Stimulated activated CD8-positive, alpha-beta memory T cell treated with anti-CD3 and anti-CD28 coated beads, Interleukin-7, amount 100 ng/mL, for 24 hours (primary cell): Measurements from ENCODE around the gene SNRPD3.

Experiments
- DNase-seq: peaks from one replicate; pipeline ENCODE4 v3.0.0-alpha.2; 2020; ENCODE audit warnings: low read depth

SNRPD3 gene

DNA sequence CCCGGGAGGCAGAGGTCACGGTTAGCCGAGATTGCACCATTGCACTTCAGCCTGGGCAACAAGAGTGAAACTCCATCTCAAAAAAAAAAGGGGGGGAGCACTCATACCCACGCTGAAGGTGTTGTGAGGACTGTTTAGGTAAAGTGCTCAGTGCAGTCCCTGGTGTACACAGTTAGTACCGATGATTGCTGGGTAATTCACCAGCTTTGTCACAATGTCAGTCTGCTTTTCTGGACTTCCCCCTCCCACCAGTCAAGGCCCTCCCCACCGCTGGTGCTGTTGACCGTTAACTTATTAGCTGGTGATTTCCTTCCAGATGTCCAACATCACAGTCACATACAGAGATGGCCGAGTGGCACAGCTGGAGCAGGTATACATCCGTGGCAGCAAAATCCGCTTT, 11.9 kb downstream of the SNRPD3 start:
- no peak for DNase-seq

DNA sequence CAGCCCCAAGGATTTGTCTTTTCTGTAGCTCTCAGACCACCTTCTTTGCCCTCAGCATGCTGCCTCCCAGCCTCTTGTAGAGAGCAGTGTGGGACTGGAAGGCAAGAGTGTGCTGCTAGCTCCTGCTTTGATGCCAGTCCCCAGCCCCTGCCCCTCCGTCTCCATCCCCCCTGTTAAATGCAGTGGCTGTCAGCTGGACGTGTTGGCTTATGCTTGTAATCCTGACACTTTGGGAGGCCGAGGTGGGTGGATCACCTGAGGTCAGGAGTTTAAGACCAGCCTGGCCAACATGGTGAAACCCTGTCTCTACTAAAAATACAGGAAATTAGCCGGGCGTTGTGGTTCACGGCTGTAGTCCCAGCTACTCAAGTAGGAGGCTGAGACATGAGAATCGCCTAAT, 15.5 kb downstream of the SNRPD3 start:
- no peak for DNase-seq

DNA sequence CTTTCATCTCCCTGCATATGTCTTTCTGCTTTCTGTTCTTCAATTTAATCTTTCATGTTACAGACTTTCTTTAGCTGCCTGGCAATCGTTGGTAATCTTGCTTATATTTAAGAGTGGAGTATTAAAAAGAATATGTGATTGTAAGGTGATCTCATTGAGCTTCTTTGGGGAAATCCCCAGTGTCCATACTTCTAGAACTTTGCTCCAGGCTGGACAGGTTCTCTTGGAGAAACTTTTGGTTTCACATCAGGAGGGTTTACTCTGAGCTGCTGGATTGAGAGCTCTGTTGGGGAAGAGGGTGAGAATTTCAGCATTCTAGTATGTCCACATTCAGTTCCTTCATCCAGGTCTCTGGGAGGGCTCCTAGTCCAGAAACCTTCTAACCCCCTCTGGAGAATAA, 21.0 kb downstream of the SNRPD3 start:
- no peak for DNase-seq

DNA sequence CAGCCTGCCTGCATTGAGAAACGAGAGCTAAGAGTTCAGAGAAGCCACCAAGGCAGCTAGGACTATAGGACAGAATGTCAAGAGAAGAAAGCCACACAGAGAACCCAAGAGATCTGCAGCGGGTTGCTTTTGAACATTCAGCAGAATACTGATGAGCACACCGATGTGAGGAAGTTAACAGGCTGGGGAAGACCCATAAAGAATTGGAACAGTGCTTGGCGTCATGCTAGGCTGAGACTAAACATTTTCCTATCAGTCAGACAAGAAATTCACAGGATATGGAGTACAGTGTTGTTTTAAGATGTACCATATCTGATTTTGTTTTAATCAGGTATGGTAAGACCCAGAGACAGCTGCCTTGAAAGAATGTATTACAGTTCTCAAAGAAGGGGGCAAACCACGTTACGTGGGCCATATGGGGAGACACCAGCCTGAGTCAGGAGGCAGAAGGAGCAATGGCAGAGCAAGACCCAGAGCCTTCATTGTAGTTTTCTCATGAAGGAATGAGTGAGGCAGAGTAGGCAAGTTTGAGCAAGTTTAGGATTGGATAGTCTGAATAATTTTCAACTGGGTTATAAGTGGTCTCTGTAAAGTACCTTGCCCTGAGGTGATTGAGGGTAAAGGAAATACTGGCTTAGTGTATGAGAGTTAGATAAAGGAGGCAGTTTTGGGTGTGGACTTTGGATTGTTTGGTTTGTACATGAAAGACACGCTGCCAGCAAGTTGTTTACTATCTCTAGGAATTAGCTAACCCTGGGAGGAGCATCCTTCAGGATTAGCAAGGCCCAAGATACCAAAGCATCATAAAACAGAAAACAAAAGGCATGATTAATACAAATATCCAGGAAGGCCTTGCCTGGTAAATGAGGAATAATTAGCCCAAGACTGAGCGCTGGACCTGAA, 22.8 kb downstream of the SNRPD3 start:
- no peak for DNase-seq

DNA sequence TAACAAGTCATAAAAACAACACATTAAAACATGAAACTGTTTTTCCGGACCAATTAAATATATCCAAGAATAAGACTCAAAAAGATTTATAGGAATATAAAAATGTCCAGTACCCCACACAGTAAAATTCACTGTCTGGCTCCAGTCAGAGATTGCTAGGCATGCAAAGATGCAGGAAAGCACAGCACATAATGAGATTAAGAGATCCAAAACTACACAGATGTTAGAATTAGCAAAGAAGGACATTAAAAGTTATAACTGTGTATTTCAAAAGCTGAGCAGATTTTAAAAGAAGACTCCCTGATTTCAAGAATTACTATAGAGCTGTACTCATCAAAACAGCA, 23.4 kb downstream of the SNRPD3 start:
- no peak for DNase-seq

DNA sequence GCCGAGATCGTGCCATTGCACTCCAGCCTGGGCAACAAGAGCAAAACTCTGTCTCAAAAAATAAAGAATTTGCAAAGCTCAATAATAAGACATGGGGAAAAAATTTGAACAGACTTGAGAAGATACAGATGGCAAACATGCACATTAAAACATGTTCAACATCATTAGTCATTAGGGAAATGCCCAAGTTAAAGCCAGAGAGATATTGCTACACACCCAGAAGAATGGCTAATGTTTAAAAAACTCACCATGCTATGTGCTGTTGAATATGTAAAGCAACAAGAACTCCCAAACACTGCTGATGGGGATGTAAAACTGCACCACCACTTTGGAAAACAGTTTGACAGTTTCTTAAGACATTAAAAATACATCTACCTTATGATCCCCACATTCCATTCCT, 24.5 kb downstream of the SNRPD3 start:
- no peak for DNase-seq

DNA sequence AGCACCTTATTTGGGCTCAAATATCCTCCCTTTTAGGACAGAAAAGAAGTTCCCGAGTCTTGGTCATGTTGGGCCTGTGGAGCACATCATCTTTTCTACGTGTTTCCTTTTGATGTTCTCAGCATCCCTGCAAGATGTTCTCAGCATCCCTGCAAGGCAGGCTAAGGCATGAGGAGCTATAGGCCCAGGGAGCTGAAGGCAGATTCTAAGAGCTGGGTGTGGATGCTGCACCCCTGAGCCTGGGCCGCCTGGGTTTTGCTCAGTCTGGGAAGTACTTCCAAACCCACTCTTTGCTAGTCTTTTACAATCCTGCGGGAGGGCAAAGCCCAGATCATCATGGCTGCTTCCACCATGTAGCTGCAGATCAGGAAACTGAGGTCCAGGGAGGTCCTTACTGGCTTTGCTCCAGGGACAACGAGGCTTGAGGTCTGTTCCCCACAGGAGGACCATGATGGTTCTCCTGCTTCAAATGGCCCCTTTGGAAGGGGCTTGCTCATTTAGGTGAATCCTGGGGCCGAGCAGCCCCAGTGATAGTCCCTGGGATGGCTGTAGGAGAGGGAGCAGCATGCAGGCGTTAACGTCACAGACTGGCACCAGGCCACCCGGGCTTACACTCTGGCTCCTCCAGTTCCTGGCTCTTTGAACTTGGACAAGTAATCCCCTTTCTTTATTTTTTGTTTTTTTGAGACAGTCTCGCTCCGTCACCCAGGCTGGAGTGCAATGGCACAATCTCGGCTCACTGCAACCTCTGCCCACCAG, 26.4 kb downstream of the SNRPD3 start:
- no peak for DNase-seq

DNA sequence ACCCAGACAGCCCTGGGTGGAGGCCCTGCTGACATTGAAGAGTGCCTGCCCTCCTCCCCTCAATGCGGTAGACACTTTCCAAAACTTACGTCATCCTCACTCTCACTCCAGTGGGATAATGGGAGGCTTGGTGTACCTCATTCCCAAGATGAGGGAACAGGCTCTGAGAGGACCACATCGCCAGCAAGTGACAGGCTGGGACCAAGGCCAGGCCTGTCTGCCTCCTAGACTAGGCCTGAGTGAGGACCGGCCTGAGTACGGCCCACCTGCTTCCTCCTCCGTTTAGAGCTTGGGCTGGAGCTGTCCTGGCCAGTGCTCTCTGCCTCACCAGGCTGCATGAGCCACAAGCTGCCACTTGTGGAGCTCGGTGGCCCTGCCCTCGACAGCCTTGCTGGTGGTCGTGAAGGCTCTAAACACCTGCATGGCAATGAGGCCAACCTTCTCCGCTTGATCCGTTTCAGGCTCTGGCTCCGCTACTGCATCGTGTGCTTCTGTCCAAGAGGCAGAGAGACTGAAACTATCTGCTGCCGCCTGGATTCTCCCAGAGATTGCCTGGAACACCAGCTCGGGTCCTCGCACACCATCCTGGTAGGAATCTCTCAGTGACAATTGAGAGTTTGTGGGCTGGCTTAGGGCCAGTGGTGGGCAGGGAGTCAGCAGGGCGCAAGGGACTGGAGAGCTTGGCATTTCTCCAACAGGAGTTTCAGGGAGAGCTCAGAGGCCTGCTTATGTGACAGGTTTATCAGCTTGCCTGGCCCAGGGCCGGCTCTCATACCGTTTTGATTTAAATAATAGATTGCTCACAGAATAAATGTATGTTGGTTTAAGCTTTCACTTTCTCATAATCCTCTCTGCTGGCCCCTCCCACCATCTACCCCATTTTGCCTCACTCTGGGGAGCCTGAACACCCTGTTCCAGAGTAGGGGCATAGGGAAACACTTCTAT, 27.7 kb downstream of the SNRPD3 start:
- no peak for DNase-seq

DNA sequence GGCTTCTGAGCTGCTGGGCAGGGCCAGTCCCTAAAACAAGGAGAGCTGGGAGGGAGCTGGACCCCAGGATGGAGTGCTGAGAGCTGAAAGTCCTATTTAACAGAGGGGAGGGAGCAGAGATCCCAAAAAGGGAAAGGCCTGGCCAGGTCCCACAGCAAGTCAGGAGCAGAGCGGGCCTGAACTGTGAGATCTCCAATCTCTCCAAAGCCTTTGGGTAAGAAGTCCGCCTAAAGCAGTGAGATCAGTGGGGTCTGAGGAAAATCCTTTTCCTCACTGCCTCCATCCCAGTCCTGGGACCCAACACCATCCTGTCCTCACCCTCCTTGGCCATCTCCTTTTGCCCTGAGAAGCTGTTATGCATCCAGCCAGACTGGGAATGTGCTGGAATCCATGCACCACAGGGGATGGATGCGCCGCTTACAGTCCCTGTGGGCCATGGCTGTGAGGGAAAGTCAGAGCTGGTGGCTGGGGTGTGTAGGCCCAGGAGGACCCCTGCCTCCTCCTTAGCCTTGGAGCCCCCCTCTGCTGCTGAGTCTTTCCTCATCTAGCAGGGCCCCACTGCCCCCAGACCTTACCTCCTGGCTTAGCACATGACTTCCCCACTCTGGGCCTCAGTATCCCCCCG, 28.5 kb downstream of the SNRPD3 start:
- DNase-seq: no peak

DNA sequence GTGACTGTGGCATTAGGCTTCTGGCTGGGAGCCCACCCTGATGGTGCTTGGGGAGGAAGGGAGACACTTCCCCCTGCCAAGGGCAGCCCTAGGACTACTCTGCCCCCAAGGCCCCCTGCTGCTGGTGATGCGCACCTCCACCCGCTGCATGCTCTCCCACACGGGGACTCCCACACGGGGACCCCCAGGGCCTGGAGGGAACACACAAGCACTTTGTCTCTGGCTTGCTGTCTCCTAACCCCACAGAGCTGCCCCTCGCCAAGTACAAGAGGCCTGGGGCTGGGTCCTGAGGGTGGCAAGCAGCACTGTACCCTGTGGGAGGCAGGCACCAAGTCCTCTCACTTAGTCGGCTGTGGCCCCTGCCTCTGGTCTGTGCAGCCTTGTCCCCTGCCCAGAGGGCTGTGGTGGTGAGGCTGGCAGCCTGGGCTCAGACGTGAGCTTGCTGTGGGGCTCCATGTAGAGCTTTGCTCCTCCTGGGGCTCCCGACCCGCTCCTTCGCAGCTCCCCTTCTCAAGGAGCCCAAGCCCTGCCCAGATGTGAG, 29.1 kb downstream of the SNRPD3 start:
- no peak for DNase-seq

DNA sequence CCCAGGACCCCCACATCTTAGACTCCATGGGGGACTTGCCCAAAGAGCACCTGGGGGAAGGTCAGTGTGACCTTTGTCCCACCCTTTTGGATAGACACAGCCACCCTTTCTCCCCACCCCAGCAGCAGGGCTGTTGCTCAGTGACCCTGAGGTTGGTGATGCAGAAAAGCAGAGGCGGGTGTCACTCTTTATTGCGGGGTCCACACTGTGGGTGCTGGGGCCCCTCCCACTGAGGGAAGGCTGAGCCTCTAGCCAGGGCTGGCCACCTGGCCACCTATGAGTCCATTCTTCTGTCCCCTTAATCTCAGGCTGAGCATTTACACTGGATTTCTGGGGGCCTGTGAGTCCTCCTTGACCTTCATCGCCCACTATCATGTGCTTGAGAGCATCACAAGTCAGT, 29.7 kb downstream of the SNRPD3 start:
- no peak for DNase-seq

DNA sequence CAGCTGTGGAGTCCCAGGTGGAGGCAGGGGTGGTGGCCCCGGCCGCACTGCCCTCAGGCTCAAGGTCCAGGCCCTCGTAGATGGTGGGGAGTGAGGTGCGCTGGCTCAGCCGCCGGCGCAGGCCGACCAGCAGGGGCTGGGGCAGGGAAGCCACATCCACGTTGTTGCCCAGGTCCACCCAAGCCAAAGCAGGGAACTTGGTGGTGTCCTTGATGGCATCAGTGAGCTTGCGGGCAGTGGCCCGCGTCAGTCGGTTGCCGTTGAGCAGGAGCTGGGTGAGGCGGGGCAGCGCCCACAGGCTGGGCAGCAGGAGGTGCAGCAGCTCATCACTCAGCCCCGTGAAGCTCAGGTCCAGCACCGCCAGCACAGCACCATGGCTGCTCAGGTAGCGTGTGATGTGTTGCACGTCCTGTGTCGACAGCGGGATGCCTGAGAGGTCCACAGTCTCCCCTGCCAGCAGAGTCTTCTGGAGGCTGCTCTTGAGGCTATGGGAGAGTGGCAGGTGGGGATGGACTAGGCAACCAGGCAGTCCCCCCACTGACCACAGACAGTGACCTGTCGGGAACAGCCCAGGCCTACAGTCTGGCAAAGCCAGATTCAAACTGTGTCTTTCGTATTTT, 30.2 kb downstream of the SNRPD3 start:
- DNase-seq: no peak

DNA sequence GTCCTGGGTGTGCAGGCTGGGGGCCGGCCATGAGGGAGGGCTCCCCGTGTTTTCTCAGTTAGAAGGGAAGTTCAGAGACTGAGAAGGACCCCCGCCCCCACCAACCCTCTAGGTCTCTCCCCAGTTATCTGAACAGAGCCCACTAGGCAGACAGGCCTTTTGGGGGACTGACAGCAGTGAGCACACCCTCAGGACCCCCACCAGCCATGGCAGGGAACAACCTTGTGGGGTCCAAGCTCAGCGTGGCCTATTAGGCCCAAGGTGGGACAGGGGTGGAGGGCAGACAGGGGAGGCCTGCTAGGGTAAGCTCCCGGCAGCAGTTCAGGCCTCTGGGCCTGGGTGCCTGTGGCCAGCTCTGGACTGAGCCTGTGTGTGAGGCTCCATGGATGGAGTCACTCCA, 31.5 kb downstream of the SNRPD3 start:
- no peak for DNase-seq

DNA sequence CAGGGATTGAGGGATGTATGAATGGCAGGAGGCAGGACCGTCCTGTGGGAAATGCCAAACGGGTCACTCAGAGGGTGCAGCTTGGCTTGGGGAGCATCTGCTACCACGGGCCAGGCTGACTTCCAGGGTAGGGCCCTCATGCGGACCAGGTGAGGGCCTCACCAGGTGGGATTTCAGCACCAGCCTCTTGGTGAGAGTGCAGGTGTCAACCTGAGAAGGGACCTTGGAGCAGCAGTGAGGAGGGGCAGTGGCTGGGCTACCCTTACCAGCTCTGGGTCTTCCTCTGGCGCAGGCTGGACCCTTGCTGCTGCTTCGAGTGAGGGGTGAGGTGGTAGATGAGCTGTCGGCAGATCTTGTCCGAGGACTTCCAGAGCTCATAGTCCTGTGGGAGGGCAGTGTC, 32.1 kb downstream of the SNRPD3 start:
- DNase-seq: no peak

DNA sequence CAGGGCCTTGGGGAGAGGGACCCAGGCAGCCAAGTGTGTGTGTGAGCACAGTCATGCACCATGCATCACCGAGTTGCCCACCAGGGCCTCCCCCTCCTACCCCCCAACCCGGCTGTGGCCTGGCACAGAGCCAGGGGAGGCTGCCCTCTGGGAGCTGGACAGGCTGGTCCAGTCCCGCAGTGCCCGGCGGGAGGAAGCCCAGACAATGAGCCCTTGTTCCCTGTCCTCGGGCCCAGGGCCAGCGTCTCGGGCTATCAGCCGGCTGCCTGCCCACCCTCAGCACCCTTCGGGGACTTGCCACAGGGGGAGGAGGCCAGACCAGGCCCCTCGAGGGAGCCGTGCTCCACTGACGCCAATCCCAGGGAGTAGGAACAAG, 32.6 kb downstream of the SNRPD3 start:
- DNase-seq: no peak

DNA sequence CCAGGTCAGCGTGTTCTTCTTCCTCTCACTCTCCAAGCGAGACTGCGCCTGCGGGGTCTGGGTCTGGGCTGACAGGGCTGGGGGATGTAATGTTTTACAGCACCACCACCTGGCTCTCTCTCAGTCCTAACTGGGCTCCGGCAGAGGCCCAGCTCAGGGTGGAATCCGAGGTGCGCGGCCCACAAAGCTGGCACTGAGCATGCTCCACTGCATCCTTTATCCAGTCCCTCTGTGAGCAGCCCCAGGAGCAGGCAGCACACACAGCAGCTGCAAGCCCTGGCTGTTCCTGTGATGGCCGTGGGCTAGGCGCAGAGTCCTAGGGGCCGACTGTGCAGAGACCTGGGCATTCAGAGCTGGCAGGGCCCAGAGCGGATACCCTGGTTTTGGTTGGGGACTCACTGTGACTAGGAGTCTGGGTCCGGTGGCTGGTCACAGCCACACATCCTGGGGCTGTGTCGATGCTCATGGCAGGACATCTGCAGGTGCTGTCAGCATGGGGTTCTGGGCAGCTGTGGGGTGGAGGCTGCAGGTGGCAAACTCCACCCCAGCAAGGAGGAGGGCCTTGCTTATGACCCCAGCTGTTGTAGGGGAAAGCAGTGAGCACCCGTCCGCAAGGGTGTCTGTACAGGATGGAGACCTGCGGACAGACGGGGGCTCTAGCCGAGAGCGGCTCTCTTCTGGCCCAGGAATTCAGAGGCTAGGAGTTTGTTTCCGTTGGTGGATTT, 33.1 kb downstream of the SNRPD3 start:
- DNase-seq: no peak

DNA sequence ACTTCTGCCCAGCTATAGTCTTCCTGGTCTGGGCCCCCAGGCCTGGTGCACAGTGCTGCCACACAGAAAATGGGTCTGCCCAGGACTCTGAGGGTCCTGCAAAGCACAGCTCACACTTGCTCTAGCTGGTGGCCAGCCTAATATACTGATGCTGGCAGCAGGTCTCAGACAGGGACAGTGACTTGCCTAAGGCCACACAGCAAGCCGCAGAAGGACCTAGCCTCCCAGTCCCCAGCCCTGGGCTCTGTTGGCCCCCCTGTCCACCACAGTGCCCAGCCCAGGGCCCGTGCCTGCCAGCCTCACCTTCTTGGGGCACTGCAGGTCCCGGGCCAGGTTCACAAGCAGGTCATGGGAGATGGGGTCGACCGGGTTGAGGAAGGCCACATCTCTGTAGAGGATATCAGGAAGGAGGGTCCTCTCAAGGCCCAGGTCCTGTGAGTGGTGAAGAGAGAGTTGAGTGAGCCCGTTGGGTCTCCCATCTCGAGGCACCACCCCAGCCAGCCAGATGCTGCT, 33.8 kb downstream of the SNRPD3 start:
- no peak for DNase-seq

DNA sequence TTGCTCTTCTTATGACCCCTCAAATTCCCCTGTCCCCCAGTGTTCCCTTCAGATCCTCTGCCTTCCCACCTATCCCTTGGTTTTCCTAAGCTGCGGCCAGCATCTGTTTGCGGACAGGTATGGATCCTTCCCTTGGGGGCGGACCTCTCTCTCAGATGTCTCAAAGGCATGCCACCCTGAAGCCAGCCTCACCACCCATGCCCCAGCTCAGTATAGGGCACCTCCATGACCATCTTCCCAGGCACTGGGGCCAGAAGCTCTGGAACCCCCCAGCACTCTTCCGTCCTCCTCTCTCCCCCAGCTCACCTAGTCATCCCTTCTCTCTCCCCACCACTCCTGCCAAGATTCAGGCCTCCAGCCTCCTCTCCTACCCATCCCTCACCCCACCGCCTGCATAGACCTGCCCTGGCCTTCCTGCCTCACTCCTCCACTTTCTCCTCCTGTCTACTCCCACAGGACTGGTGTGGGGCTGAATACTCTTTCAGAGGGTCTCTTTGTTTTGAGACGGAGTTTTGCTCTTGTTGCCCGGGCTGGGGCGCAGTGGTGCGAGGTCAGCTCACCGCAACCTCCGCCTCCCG, 34.9 kb downstream of the SNRPD3 start:
- DNase-seq: no peak

DNA sequence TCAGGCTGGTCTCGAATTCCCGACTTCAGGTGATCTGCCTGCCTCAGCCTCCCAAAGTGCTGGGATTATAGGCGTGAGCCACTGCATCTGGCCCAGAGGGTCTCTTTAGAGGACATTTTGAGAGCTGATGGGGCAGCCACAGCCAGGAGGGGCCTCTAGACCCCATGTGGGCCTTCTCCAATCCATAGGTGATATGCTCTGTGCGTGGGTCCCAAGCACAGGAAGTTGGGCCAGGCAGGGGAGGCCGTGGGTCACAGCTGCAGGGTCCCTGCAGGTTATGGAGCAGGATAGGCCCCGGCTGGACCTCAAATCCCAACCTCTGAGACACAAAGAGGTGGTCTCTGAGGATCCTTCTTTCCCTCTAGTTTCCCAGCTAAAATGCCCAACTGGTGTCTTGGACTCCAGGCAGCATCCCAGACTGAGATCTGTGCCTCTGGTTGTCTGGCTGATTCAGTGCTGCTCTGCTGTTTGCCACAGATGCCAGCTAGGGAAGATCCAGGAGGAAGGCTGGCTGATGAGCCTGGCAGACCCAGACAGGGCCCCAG, 35.6 kb downstream of the SNRPD3 start:
- no peak for DNase-seq
